GDM1 (cell line): Measurements from ENCODE around the gene WWOX.

Source experiments
- DNase-seq: peaks from one replicate; lab custom pipeline; 2025; lab: John Stamatoyannopoulos, UW

Gene WWOX

DNA sequence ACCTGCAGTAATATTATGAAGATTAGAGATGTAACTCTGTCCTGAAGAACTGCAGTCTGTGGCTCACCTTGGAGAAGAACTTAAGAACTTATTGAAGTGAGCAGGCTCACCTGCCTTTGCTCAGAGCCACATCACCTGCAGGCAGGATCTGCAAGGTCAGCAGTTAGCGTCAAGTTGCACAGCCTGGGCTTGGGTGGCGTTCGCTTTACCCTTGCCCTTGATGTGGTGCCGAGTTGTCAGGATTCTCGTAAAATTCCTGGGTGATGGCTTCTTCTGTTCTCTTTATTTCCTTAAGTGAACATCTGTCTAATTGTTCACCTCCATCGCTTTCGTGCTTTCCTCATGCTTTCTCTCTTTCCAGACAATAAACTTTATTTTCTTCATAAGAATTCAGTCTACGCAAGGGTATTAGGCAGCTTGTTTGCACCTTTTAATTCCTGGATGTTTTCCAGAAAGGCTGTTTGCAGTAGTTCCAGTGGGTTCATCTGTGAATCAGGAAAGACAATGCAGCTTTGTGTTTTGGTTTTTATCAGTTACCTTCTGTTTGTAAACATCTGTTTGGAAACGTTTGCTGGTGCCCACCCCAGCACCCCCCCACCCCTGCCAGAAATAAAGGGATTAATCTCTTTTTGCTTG, 254.3 kb downstream of the WWOX start:
- DNase-seq: no peak

GRCh38 chr16:78362524-78363135, 263.2 kb downstream of the WWOX start:
- no peak for DNase-seq

GRCh38 chr16:78363843-78364555, 264.5 kb downstream of the WWOX start:
- no peak for DNase-seq

- DNase-seq: no peak
Measured at GRCh38 chr16:78364556-78364880, 265.1 kb downstream of the WWOX start.

DNA sequence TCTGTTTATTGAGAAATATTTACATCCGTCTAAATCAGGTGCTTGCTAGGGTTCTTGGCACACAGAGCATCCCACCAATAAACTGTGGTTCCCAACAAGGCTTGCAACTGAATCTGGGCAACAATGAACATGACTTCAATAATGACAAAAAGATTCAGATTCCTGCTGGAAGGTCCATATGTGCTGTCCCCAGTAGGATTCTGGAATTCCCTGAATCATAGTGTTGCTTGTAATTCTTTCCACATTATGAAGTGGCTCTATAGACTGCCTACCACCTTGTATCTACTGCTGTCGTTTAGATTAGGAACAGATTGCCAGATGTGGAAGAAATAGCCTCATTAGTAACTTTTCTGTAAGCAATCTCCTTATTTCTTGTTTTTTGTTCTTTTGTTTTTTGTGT, 265.9 kb downstream of the WWOX start:
- no peak for DNase-seq

DNA sequence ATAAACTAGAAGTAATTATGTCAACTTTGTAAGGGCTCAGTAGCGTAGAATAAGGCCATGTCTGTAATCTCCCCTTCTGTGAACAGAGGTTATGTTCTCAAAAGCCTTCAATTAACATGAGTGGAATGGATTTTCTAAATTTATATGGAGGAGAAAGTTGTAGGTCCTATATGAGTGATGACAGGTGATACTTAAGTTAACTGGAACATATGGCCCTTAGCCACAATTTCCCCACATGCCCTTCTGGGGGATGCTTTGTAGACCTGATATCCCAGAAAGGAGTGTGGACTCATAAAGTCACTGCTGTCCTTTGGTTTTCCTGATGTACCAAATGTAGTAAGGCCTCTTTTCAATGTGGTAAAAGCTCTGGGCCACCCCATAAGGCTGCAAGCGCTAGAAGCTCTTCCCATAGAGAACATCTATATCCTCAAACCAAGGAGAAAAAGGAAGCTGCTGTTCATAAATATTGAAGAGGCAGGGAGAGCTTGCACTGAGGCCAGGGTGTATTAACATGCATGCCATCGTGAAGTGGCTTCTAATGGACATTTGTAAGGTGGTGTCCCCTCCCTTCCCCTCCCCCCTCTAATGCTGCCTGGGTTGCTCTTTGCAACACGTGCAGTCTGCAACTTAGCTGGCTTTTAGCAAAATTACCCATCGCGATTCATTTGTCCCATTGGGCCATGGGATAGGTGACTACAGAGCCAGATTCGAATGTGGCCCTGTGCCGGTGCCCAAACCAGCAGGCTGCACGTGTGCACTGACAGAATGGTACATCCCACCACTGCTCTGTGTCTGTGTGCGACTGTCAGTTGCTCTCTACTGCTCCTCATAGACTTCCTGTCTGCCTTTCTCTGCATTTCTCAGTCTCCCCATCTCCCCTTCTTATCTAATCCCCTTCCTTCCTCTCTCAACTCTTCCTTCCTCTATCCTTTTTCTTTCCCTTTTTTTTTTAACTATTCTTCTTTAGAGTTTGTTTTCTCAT, 269.0 kb downstream of the WWOX start:
- DNase-seq: no peak

GRCh38 chr16:78372277-78372676, 272.8 kb downstream of the WWOX start:
- no peak for DNase-seq

GRCh38 chr16:78375055-78375679, 275.7 kb downstream of the WWOX start:
- DNase-seq: no peak

GRCh38 chr16:78376452-78376851, 277.0 kb downstream of the WWOX start:
- DNase-seq: no peak

GRCh38 chr16:78377312-78377711, 277.9 kb downstream of the WWOX start:
- DNase-seq: no peak

GRCh38 chr16:78381060-78381459, 281.6 kb downstream of the WWOX start:
- no peak for DNase-seq

DNA sequence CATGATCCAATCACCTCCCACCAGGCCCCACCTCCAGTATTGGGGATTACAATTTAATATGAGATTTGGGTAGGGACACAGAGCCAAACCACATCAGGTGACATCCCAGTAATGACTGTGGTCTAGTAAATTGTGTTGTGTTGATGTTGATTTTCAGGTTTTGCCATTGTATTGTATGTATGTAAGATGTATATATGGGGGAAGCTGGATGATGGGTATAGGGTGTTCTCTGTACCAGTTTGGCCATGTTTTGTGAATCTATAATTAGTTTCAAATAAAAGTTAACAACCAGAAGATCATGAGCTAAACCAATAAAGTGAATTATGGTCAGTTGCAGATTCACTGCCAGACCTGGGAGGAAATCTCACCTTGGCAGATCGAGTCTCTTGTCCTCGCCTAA, 283.7 kb downstream of the WWOX start:
- no peak for DNase-seq

DNA sequence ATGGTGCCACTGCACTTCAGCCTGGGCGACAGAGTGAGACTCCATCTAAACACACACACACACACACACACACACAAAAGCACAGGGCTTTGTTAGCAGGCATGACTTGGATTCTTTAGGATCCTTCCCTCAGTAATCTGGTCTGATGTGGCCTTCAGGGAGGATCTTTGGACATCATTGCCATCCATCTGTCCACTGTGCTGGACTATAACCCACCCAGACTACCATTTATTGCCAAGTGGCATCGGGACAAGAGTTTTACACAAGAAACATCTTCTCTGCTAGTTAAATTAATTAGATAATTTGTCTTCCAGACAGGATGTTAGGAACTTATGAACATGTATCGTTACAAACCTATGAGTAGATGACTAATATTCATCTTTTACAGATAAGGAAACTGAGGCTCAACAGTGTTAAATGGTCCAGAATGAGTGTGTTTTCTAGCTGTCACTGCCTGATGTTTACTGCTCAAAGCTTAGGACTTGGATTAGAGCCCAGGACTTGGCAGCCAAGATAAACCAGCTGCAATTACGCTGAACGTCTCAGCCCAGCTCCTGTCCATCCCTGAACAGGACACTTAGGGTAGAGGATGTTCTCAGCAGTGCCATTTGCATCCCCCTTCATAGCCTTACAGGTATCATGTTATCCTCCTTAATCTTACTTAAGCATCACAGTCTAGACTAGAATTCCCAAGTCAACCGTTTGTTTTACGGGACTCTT, 285.8 kb downstream of the WWOX start:
- no peak for DNase-seq

DNA sequence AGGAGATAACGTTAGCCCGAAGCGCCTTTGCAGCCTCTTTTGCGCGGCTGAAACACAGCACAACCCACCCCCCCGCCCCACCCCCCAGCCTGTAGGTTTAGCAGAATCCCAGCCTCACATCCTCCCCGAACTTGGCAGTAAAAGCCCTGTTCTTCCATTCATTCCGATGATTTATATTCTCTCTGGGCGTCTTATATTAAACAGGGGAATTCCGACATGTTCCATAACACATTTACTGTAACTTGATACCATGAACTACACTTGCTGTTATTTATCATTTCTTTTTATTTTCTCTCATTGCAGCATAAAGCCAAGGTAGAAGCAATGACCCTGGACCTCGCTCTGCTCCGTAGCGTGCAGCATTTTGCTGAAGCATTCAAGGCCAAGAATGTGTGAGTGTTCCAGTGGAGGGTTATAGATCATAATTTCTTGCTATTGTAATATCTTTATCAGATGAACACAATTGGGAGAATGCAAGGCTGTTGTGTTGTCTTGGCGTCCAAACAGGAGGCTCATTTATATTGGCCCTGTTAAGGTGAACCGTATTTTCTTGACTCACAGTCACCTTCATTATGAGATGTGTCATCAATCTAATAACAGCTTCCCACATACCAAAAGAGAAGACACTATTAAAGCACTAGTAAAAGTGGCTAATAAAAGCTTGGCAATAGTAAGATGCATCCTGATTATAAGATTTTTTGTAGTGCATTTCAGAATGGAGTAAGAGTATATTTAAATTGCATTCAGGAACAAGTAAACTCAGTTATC, 287.3 kb downstream of the WWOX start:
- DNase-seq: no peak

GRCh38 chr16:78389009-78389498, 289.6 kb downstream of the WWOX start:
- DNase-seq: no peak

GRCh38 chr16:78390092-78390491, 290.6 kb downstream of the WWOX start:
- no peak for DNase-seq

GRCh38 chr16:78390508-78391324, 291.3 kb downstream of the WWOX start:
- no peak for DNase-seq

DNA sequence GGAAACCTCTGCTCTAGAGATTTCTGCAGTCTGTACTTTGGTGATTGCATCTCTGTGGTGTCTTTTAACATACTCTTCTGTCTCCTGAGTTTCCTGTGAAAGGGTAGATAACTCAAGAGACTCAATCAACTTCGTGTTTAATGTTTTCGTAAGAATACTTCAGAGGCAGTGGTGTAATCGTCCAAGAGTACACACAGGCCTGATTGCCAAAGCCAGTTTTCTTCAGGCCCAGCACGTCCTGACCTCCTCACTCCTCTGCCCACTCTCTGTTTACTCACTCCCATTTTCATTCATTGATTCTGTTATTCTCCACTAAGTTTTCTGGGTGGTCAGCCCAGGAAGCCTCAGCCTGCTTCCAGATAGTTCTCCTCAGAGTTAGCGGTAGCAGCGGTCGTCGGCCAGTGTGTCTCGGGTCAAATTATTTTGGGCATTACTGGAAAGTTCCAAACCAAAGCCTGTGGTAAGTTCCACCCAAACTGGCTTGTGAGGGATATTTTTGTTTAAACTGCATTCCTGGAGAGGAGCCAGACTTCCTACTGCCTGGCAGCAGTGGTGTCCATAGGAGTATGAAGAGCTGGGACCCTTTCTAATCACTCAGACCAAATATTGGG, 293.2 kb downstream of the WWOX start:
- no peak for DNase-seq

DNA sequence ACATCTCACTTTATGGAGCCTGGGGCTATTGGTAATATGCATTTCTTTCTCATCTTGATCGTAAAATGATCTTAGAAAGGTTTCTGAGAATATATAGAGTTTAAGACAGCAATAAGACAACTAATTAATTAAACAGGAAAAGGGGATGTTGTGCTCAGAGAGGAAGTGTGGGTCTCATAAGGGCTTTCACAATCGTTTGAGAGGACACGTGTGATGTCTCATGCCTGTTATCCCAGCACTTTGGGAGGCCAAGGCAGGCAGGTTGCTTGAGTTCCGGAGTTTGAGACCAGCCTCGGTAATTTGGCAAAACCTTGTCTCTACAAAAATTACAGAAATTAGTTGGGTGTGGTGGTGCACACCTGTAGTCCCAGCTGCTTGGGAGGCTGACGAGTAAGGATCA, 295.6 kb downstream of the WWOX start:
- DNase-seq: no peak
